K562 (cell line): Measurements from ENCODE around the gene MCL1. TPM values are rescaled to one million over a fixed set of nuclear protein-coding genes. Genes with fewer than 3 reads are reported as not detected.
A peak's percentile ranks its signal among the peaks of the same experiment; 100 is the strongest.

Experiments
- ATAC-seq: fragments of 200-7000 bp; cut with Tn5 transposase; 3 replicates; pipeline ENCODE4 v1.9.1; 2020; ENCODE audit warnings: moderate library complexity
- BruUV-seq: library from RNA; stranded (reverse); fragments of 400-500 nt; replicated peaks from 2 replicates; lab custom pipeline; 2021; lab: Mats Ljungman, UMichigan
- CTCF ChIA-PET: fragments of 300-600 bp; formaldehyde crosslinking; extraction: SDS; loops from one replicate; lab custom pipeline; 2021; ENCODE audit warnings: low intra/inter-chr PET ratio; lab: Yijun Ruan, JAX
- POLR2A ChIA-PET: fragments of 300-600, 350-650 bp; sonication (Branson Sonifier 250); formaldehyde crosslinking; extraction: SDS; loops from one replicate; lab custom pipeline; 2021; ENCODE audit warnings: antibody characterized with exemption, inconsistent platforms; lab: Yijun Ruan, JAX
- DNase-seq, 4 experiments: peaks; one replicate each; pipeline versions ENCODE4 v3.0.0 to v3.0.0-alpha.2; 2011 to 2018; ENCODE audit warnings: low spot score in 3 of 4, mixed read lengths in 3 of 4; ENCODE audit errors: extremely low read depth in 1 of 4
- FAIRE-seq: peaks from 2 replicates; lab custom pipeline; 2011; peaks lifted over from hg19 to GRCh38; lab: Jason Lieb, UNC
- H2AFZ ChIP-seq: 2 replicates; pipeline ENCODE4 v1.6.0; 2011; ENCODE audit warnings: low read depth, low read length, control low read depth, inconsistent platforms
- H3K27ac ChIP-seq: fragments of 200-600 bp; 3 replicates; pipeline ENCODE4 v1.8.0; 2011; ENCODE audit warnings: low read depth, mild to moderate bottlenecking, control low read depth, inconsistent platforms, low read length, moderate library complexity, mixed read lengths; ENCODE audit errors: extremely low read depth
- H3K27me3 ChIP-seq, 2 experiments: fragments of 300-600 bp in 1 of 2; 2 replicates in 1 of 2; 3 replicates in 1 of 2; pipeline versions ENCODE4 v1.6.0 to v1.8.0; 2011; ENCODE audit warnings: inconsistent platforms in 2 of 2, low read length in 2 of 2, mild to moderate bottlenecking in 1 of 2, mixed read lengths in 1 of 2, moderate library complexity in 1 of 2; ENCODE audit not compliant: control insufficient read depth in 2 of 2, insufficient read depth in 2 of 2
- H3K36me3 ChIP-seq: fragments of 300-600 bp; 3 replicates; pipeline ENCODE4 v1.8.0; 2011; ENCODE audit warnings: mild to moderate bottlenecking, low read length, inconsistent platforms; ENCODE audit not compliant: control insufficient read depth, insufficient read depth
- H3K4me1 ChIP-seq, 2 experiments: fragments of 200-600 bp in 1 of 2; replicated peaks in 1 of 2; 2 replicates in 1 of 2; 3 replicates in 1 of 2; pipeline versions ENCODE4 v1.5.1 to v1.8.0; 2011; ENCODE audit warnings: inconsistent platforms in 2 of 2, low read length in 2 of 2, mild to moderate bottlenecking in 1 of 2, mixed read lengths in 1 of 2, moderate library complexity in 1 of 2; ENCODE audit not compliant: control insufficient read depth in 2 of 2, insufficient read depth in 2 of 2
- H3K4me2 ChIP-seq: 2 replicates; pipeline ENCODE4 v1.6.1; 2011; ENCODE audit warnings: low read length, control low read depth, inconsistent platforms, mixed read lengths; ENCODE audit not compliant: insufficient read depth
- H3K4me3 ChIP-seq: fragments of 200-600 bp; sonication (generic), shearing (Covaris generic); 2 replicates; pipeline ENCODE4 v1.5.1; 2016; ENCODE audit warnings: control low read depth, inconsistent platforms
- H3K79me2 ChIP-seq: fragments of 200-600 bp; 3 replicates; pipeline ENCODE4 v1.8.0; 2011; ENCODE audit warnings: low read length, inconsistent platforms; ENCODE audit not compliant: control insufficient read depth, insufficient read depth
- H3K9ac ChIP-seq, 2 experiments: 2 replicates each; pipeline versions ENCODE4 v1.6.0 to v1.6.1; 2011; ENCODE audit warnings: low read depth in 2 of 2, low read length in 2 of 2, control low read depth in 1 of 2, inconsistent platforms in 1 of 2, mild to moderate bottlenecking in 1 of 2, mixed read lengths in 1 of 2; ENCODE audit not compliant: insufficient read depth in 1 of 2
- H3K9me1 ChIP-seq: one replicate; pipeline ENCODE4 v1.6.0; 2011; ENCODE audit warnings: inconsistent platforms, mild to moderate bottlenecking, low read length, moderate library complexity; ENCODE audit not compliant: control insufficient read depth, insufficient read depth
- H3K9me3 ChIP-seq: replicated peaks from 2 replicates; pipeline ENCODE4 v1.5.1; 2011; ENCODE audit warnings: low read depth, low read length, inconsistent platforms; ENCODE audit not compliant: control insufficient read depth, insufficient read depth
- H4K20me1 ChIP-seq: replicated peaks from 2 replicates; pipeline ENCODE4 v1.6.1; 2011; ENCODE audit warnings: low read length, inconsistent platforms, mixed read lengths; ENCODE audit not compliant: control insufficient read depth, insufficient read depth
- HNRNPLL ChIP-seq: fragments of 200-400 bp; formaldehyde crosslinking; IDR thresholded peaks from 2 replicates; pipeline ENCODE4 v1.6.1; 2017; ENCODE audit warnings: low read length, low read depth, mild to moderate bottlenecking; ENCODE audit not compliant: poor library complexity, severe bottlenecking
- POLR2A ChIP-seq: fragments of 450-650 bp; conservative IDR thresholded peaks from 2 replicates; pipeline ENCODE4 v1.6.1; 2016
- POLR2B ChIP-seq: fragments of 450-650 bp; IDR thresholded peaks from 2 replicates; pipeline ENCODE4 v1.6.1; 2018; ENCODE audit warnings: low read depth; ENCODE audit not compliant: partially characterized antibody
- RBFOX2 ChIP-seq: fragments of 200-400 bp; formaldehyde crosslinking; IDR thresholded peaks from 2 replicates; pipeline ENCODE4 v1.6.1; 2017; ENCODE audit warnings: low read depth, mild to moderate bottlenecking, low read length, moderate library complexity
- SFPQ ChIP-seq: fragments of 200-400 bp; formaldehyde crosslinking; IDR thresholded peaks from 2 replicates; pipeline ENCODE4 v1.6.1; 2017; ENCODE audit warnings: mild to moderate bottlenecking, low read depth, low read length, moderate library complexity
- SUPT5H ChIP-seq: fragments of 450-650 bp; IDR thresholded peaks from 2 replicates; pipeline ENCODE4 v1.6.1; 2016
- WGBS: fragments of 100-300 bp; shearing (Covaris generic); methylation state at CpG from one replicate; pipeline ENCODE4 v1.1.6; 2016; ENCODE audit warnings: low coverage, mixed read lengths; ENCODE audit not compliant: insufficient coverage; ENCODE audit errors: missing lambda C conversion rate; 5-methylcytosine and 5-hydroxymethylcytosine counted together
- in situ Hi-C: fragments of 300-500 bp; cut with MboI; formaldehyde crosslinking; loops from 4 replicates; pipeline ENCODE4 v1.15.0; 2018; ENCODE audit warnings: inconsistent platforms, mixed read lengths
- intact Hi-C: fragments of 100-400 bp; cut with micrococcal nuclease; formaldehyde crosslinking; loops from 2 replicates; pipeline ENCODE4 v1.14.2; 2022
- polyA plus RNA-seq, 8 experiments: library from polyadenylated mRNA; depleted of rRNA in 4 of 8; stranded (reverse) in 5 of 8; unstranded in 3 of 8; fragments of >200 nt; fragmentation: Nextera tagmentation in 2 of 8; fragmentation: Illumina TruSeq in 1 of 8; extraction: Ambion mirVana in 2 of 8; extraction: Trizol in 1 of 8; gene quantifications; 2 replicates each; pipeline versions ENCODE4 v1.2.1 to v1.2.3, GENCODE V29; 2011 to 2014; ENCODE audit warnings: inconsistent platforms in 1 of 8, missing spikeins in 1 of 8
- total RNA-seq, 7 experiments: library from RNA; depleted of rRNA in 6 of 7; stranded (reverse); fragments of >200 nt in 6 of 7; fragmentation: Illumina TruSeq in 2 of 7; extraction: Trizol in 2 of 7; gene quantifications; 2 replicates each; pipeline versions ENCODE4 v1.2.1 to v1.2.3, GENCODE V29; 2011 to 2021; ENCODE audit warnings: low replicate concordance in 1 of 7

MCL1 gene
- total and polyA plus RNA-seq, 9 of the 15 experiments (the other 6 are each of a cell fraction or from before 2014, with no cell fraction given), result 27.1 to 224 (median 138) TPM

GRCh38 chr1:150555971-150556865, 23.2 kb downstream of the MCL1 start:
- H3K4me2 ChIP-seq, result no peak overlapping the region
- ATAC-seq (no peak), DNase-seq (no peak), FAIRE-seq (no peak)
- ChIA-PET POLR2A (interaction anchor here (0.6 to 2.3 kb wide), 7 partner anchors 8 to 171 kb away, joined by 3 to 12 read pairs (median 3); partner anchors contain the start of gene MCL1), CTCF (no interaction called here)
- H4K20me1 ChIP-seq, result peaks cover 19% of the 10 kb centered on the region
- WGBS, result 91% methylated on average over 23 of the region's 26 CpGs
- intact Hi-C loops, result no loop called here
- H3K36me3 ChIP-seq, result peaks cover 88% of the 10 kb centered on the region
- no peaks in the 10 kb centered on the region for H3K9me3 ChIP-seq
- no peaks in the 10 kb centered on the region for H3K27me3 ChIP-seq
- H3K4me3 ChIP-seq, result no peak overlapping the region
- in situ Hi-C loops, result no loop called here
- H3K27ac ChIP-seq, result no peak overlapping the region
- H3K9ac ChIP-seq, result peak overlapping the region in 1 of 2 experiments; percentile 14; a peak in 2 of 4 replicates
- TF ChIP-seq SUPT5H (peak; percentile 30; the same call in 1 of the 2 replicates), SFPQ (no peak), POLR2B (peak; percentile 30), HNRNPLL (peak; percentile 57), RBFOX2 (peak; percentile 64), POLR2A (peak; percentile 54)
- peaks cover 34 to 85% of the 10 kb centered on the region in 2 experiments for H3K4me1 ChIP-seq
- peaks cover 58% of the 10 kb centered on the region for H3K79me2 ChIP-seq
- no peaks in the 10 kb centered on the region for H3K9me1 ChIP-seq
- BruUV-seq, result no TSS peak
- no peak overlapping the region for H2AFZ ChIP-seq
